PC-3 (cell line): ENCODE measurements around the gene NEK11. TPM values are rescaled to one million over a fixed set of nuclear protein-coding genes. Genes with fewer than 3 reads are reported as not detected.

Source experiments
- ATAC-seq: fragments of 200-7000 bp; cut with Tn5 transposase; 2 replicates; pipeline ENCODE4 v1.9.1; 2020; ENCODE audit warnings: mild to moderate bottlenecking, moderate library complexity
- BruUV-seq: library from RNA; stranded (reverse); fragments of 400-500 nt; replicated peaks from 2 replicates; lab custom pipeline; 2021; lab: Mats Ljungman, UMichigan
- CTCF ChIA-PET: fragments of 300-600 bp; sonication (Branson Sonifier 250); formaldehyde crosslinking; loops from one replicate; lab custom pipeline; 2022; ENCODE audit warnings: antibody characterized with exemption; lab: Charles Lee
- POLR2A ChIA-PET: fragments of 300-600 bp; sonication (Branson Sonifier 250); formaldehyde crosslinking; loops from one replicate; lab custom pipeline; 2022; ENCODE audit warnings: antibody characterized with exemption; ENCODE audit not compliant: unreplicated experiment; lab: Charles Lee
- DNase-seq: peaks from one replicate; pipeline ENCODE4 v3.0.0-alpha.2; 2015
- H2AFZ ChIP-seq: fragments of 300-600 bp; sonication (generic); 2 replicates; pipeline ENCODE4 v1.6.0; 2016; ENCODE audit warnings: antibody characterized with exemption, low read length
- H3F3A ChIP-seq: fragments of 300-600 bp; sonication (generic); one replicate; pipeline ENCODE4 v1.6.0; 2017; ENCODE audit warnings: antibody characterized with exemption, low read length, control low read depth, mild to moderate bottlenecking; ENCODE audit not compliant: unreplicated experiment
- H3K27ac ChIP-seq: fragments of 300-600 bp; sonication (generic); 2 replicates; pipeline ENCODE4 v1.5.1; 2016; ENCODE audit warnings: mild to moderate bottlenecking, low read length
- H3K27me3 ChIP-seq: fragments of 300-600 bp; sonication (generic); 2 replicates; pipeline ENCODE4 v1.6.1; 2016; ENCODE audit warnings: low read length, mixed read lengths
- H3K36me3 ChIP-seq: fragments of 300-600 bp; sonication (generic); 2 replicates; pipeline ENCODE4 v1.6.1; 2016; ENCODE audit warnings: low read depth, mixed run types, low read length, mixed read lengths
- H3K4me1 ChIP-seq: fragments of 300-600 bp; sonication (generic); 2 replicates; pipeline ENCODE4 v1.5.1; 2016; ENCODE audit warnings: low read length; ENCODE audit not compliant: insufficient read depth
- H3K4me2 ChIP-seq: fragments of 300-600 bp; sonication (generic); 2 replicates; pipeline ENCODE4 v1.6.0; 2016; ENCODE audit warnings: low read length
- H3K4me3 ChIP-seq: fragments of 300-600 bp; sonication (generic); 2 replicates; pipeline ENCODE4 v1.5.1; 2016; ENCODE audit warnings: mild to moderate bottlenecking, low read length, mixed read lengths
- H3K79me2 ChIP-seq: fragments of 300-600 bp; sonication (generic); 2 replicates; pipeline ENCODE4 v1.6.1; 2017; ENCODE audit warnings: low read length, mixed read lengths
- H3K9ac ChIP-seq: fragments of 300-600 bp; sonication (generic); 2 replicates; pipeline ENCODE4 v1.6.0; 2016; ENCODE audit warnings: mild to moderate bottlenecking, low read length
- H3K9me2 ChIP-seq: fragments of 300-600 bp; sonication (generic); replicated peaks from 2 replicates; pipeline ENCODE4 v1.6.1; 2016; ENCODE audit warnings: mixed run types, low read length, mixed read lengths
- H3K9me3 ChIP-seq: fragments of 300-600 bp; sonication (generic); 2 replicates; pipeline ENCODE4 v1.6.1; 2016; ENCODE audit warnings: low read length, mixed read lengths
- H4K20me1 ChIP-seq: fragments of 300-600 bp; sonication (generic); 2 replicates; pipeline ENCODE4 v1.6.1; 2016; ENCODE audit warnings: low read length, mixed read lengths
- EZH2 ChIP-seq: fragments of 300-600 bp; sonication (generic); IDR thresholded peaks from one replicate; pipeline ENCODE4 v1.6.1; 2017; ENCODE audit warnings: antibody characterized with exemption, mild to moderate bottlenecking, low read length; ENCODE audit not compliant: unreplicated experiment
- EZH2phosphoT487 ChIP-seq: fragments of 300-600 bp; sonication (generic); IDR thresholded peaks from 2 replicates; pipeline ENCODE4 v1.6.1; 2018; ENCODE audit warnings: mild to moderate bottlenecking, antibody characterized with exemption, low read length, borderline replicate concordance
- intact Hi-C: fragments of 100-400 bp; cut with micrococcal nuclease; formaldehyde crosslinking; loops from 2 replicates; pipeline ENCODE4 v1.9.0; 2023
- total RNA-seq: library from RNA; depleted of rRNA; stranded (reverse); fragments of >200 nt; gene quantifications from 2 replicates; pipeline ENCODE4 v1.2.3, GENCODE V29; 2014
- TF ChIP-seq, protein P1 (sequence below): fragments of 300-600 bp; sonication (generic); conservative IDR thresholded peaks from 2 replicates; pipeline ENCODE4 v1.5.1; 2017; ENCODE audit warnings: antibody characterized with exemption, low read depth, mild to moderate bottlenecking, low read length

Gene NEK11
- total RNA-seq, 1 experiment from 2014 or later, result 3.1 TPM

GRCh38 chr3:131222599-131222998, 195.9 kb downstream of the NEK11 start:
- H4K20me1 ChIP-seq, result no peaks in the 10 kb centered on the region
- no peak for DNase-seq
- no peak overlapping the region for H3K4me3 ChIP-seq
- CTCF ChIA-PET, result no interaction called here
- POLR2A ChIA-PET, result no interaction called here
- H3F3A ChIP-seq, result peaks cover 6% of the 10 kb centered on the region
- no peak overlapping the region for H3K27ac ChIP-seq
- H3K4me1 ChIP-seq, result peaks cover 10% of the 10 kb centered on the region
- no peak overlapping the region for H2AFZ ChIP-seq
- TF ChIP-seq EZH2phosphoT487, result no peak
- no peak for TF ChIP-seq EZH2
- TF ChIP-seq, protein P1, sequence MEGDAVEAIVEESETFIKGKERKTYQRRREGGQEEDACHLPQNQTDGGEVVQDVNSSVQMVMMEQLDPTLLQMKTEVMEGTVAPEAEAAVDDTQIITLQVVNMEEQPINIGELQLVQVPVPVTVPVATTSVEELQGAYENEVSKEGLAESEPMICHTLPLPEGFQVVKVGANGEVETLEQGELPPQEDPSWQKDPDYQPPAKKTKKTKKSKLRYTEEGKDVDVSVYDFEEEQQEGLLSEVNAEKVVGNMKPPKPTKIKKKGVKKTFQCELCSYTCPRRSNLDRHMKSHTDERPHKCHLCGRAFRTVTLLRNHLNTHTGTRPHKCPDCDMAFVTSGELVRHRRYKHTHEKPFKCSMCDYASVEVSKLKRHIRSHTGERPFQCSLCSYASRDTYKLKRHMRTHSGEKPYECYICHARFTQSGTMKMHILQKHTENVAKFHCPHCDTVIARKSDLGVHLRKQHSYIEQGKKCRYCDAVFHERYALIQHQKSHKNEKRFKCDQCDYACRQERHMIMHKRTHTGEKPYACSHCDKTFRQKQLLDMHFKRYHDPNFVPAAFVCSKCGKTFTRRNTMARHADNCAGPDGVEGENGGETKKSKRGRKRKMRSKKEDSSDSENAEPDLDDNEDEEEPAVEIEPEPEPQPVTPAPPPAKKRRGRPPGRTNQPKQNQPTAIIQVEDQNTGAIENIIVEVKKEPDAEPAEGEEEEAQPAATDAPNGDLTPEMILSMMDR, result no peak
- H3K4me2 ChIP-seq, result no peak overlapping the region
- H3K27me3 ChIP-seq, result no peaks in the 10 kb centered on the region
- no TSS peak for BruUV-seq
- H3K9me2 ChIP-seq, result no peaks in the 10 kb centered on the region
- ATAC-seq, result no peak
- no peaks in the 10 kb centered on the region for H3K79me2 ChIP-seq
- no peaks in the 10 kb centered on the region for H3K36me3 ChIP-seq
- H3K9ac ChIP-seq, result no peak overlapping the region
- no peaks in the 10 kb centered on the region for H3K9me3 ChIP-seq
- intact Hi-C loops, result loop anchor here (10.0 kb wide), 1 partner anchor 188 kb away; no protein-coding TSS in a partner anchor

DNA sequence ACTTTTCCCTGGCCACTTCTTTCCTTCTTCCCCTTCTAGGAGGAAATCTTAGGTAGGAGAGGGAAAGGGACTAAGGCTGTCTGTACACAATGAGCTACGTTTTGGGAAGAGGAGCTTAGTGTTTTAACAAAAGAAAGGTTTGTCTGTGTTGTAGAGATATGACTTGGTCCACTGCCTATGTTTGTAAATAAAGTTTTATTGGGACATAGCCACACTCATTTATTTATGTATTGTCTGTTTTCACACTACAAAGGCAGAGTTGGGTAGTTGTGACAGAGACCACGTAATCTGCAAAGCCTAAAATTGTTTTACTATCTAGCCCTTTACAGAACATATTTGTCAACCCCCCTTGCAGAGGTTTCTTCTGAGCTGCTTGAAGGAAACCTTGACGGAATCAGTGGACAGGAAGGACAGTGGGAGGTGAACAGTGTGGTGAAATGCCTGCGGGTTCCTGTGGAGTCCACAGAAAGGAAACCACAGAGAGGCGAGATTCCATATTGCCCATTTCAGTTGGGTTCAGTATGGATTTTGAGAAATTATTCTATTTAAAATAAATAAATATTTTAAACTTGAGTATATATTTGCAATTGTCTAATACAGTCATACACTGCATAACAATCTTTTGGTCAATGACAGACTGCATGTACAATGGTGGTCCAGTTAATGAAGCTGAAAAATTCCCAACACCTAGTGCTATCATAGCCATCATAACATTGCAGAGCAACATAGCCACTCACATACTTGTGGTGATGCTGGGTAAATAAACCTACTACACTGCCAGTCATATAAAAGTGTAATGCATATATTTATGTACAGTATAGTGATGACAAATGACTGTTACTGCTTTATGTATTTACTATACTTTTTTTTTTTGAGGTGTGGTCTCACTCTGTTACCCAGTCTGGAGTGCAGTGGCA, 197.0 kb downstream of the NEK11 start:
- POLR2A ChIA-PET, result no interaction called here
- Histone ChIP-seq H3K4me2 (no peak overlapping the region), H3K9ac (no peak overlapping the region), H2AFZ (no peak overlapping the region), H3K79me2 (no peaks in the 10 kb centered on the region), H3K4me3 (no peak overlapping the region), H3F3A (no peaks in the 10 kb centered on the region), H3K9me2 (no peaks in the 10 kb centered on the region), H3K27me3 (no peaks in the 10 kb centered on the region), H4K20me1 (no peaks in the 10 kb centered on the region), H3K9me3 (no peaks in the 10 kb centered on the region), H3K4me1 (no peaks in the 10 kb centered on the region; the same call in 1 of the 2 replicates), H3K27ac (no peak overlapping the region), H3K36me3 (no peaks in the 10 kb centered on the region)
- CTCF ChIA-PET, result no interaction called here
- TF ChIP-seq EZH2 (no peak), EZH2phosphoT487 (no peak)
- TF ChIP-seq, protein P1, result no peak
- ATAC-seq (peak; percentile 59), DNase-seq (peak; percentile 31)
- intact Hi-C loops, result loop anchor here (10.0 kb wide), 1 partner anchor 189 kb away; no protein-coding TSS in a partner anchor
- BruUV-seq, result no TSS peak
